Left lung (tissue), 10 donors: ENCODE results near the gene USP6NL. TPM values are rescaled to one million over a fixed set of nuclear protein-coding genes. Genes with fewer than 3 reads are reported as not detected.

ENCODE experiments used
- ATAC-seq: fragments of 200-7000 bp; cut with Tn5 transposase; one replicate; pipeline ENCODE4 v1.9.1; 2020; ENCODE audit warnings: moderate library complexity
- DNase-seq, 4 donors: peaks; one replicate each; pipeline ENCODE4 v3.0.0-alpha.2; 2013 to 2020
- H3K27ac ChIP-seq, 2 donors: fragments of 200-600 bp; sonication (generic) in 1 of 2; one replicate each; pipeline versions ENCODE4 v1.5.0 to v1.8.0; 2020 to 2021
- H3K27me3 ChIP-seq, 2 donors: fragments of 200-600 bp; sonication (generic) in 1 of 2; one replicate each; pipeline versions ENCODE4 v1.5.0 to v1.8.0; 2020 to 2021
- H3K36me3 ChIP-seq, 2 donors: fragments of 200-600 bp; sonication (generic) in 1 of 2; one replicate each; pipeline versions ENCODE4 v1.5.0 to v1.8.0; 2020 to 2021
- H3K4me1 ChIP-seq, 2 donors: fragments of 200-600 bp; one replicate each; pipeline ENCODE4 v1.8.0; 2021
- H3K4me3 ChIP-seq, 2 donors: fragments of 200-600 bp; sonication (generic) in 1 of 2; one replicate each; pipeline versions ENCODE4 v1.5.0 to v1.8.0; 2020 to 2021; ENCODE audit warnings: mild to moderate bottlenecking in 1 of 2
- H3K9me3 ChIP-seq, 2 donors: fragments of 200-600 bp; sonication (generic) in 1 of 2; one replicate each; pipeline versions ENCODE4 v1.5.0 to v1.8.0; 2020 to 2021
- CTCF ChIP-seq, 2 donors: fragments of 200-600 bp; sonication (generic) in 1 of 2; IDR thresholded peaks; one replicate each; pipeline versions ENCODE4 v1.5.0 to v1.8.0; 2021; ENCODE audit warnings: antibody characterized with exemption in 2 of 2
- intact Hi-C, 2 donors: fragments of 100-400 bp; cut with DNase I; formaldehyde crosslinking; loops; one replicate each; pipeline versions ENCODE4 v1.11.2 to v1.14.2; 2022
- polyA plus RNA-seq, 6 donors: library from polyadenylated mRNA; unstranded; fragments of 120-200 nt; gene quantifications; one replicate each; pipeline ENCODE4 v1.2.1, GENCODE V29; 2013; ENCODE audit not compliant: insufficient read length in 6 of 6
- total RNA-seq, 2 donors: library from RNA; stranded (reverse); fragmentation: NEBNext Ultra II Directional; extraction: Animal tissue kit (Norgen Biotek cat#: 25700); gene quantifications; one replicate each; pipeline ENCODE4 v1.2.1, GENCODE V29; 2021
- donor health status: DM: no; HTN: yes; CAD: no.
- donor health status: DM: no; HTN: no; CAD: no.

Gene USP6NL
- total and polyA plus RNA-seq, 8 donors, result 16.0 to 25.6 (median 24.0) TPM

DNA sequence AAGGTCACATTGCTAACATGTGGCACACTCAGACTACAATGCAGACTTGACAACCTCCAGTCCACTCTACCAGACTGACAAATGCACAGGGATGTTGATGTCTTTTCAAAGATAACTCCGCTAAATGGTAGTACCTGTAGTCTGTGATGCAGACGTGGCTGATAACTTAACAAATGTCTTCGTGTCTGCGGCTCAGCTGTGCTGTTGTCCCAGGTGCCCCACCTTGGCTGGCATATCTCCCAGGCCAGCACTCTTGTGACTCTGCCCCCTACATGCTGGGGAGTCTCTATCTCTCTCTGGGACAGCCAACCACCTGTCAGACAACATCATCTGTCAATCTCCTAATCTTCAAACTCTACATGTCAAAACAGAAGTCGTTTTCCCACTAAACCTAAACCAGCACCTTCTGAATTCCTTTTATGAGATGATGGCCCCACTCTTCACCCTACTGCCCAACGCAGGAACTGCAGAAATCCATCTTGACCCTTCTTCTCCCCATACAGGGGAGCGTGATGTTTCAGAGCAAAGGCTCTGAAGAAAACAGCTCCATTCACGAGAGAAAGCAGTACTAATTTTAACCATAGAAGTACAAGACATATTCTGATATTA is 156.4 kb downstream of the USP6NL start:
- Histone ChIP-seq H3K4me3 (no peak overlapping the region), H3K27ac (no peak overlapping the region), H3K4me1 (no peaks in the 10 kb centered on the region), H3K36me3 (no peaks in the 10 kb centered on the region), H3K9me3 (no peaks in the 10 kb centered on the region), H3K27me3 (no peaks in the 10 kb centered on the region)
- TF ChIP-seq CTCF (IDR thresholded peaks at IDR 0.05), result no peak
- DNase-seq (no peak), ATAC-seq (no peak)
- intact Hi-C loops, result no loop called here

GRCh38 chr10:11454160-11454559 is 157.3 kb downstream of the USP6NL start:
- Histone ChIP-seq H3K36me3 (no peaks in the 10 kb centered on the region), H3K9me3 (no peaks in the 10 kb centered on the region), H3K4me3 (no peak overlapping the region), H3K27me3 (peaks cover 0 to 8% of the 10 kb centered on the region in 2 donors), H3K27ac (no peak overlapping the region), H3K4me1 (no peaks in the 10 kb centered on the region)
- intact Hi-C loops, result no loop called here
- no peak for DNase-seq
- no peak for TF ChIP-seq CTCF (IDR thresholded peaks at IDR 0.05)
- no peak for ATAC-seq

- no peak for DNase-seq
- H3K4me1 ChIP-seq, result no peaks in the 10 kb centered on the region
These were observed 159.7 kb downstream of the USP6NL start for GRCh38 chr10:11451640-11452260.

DNA sequence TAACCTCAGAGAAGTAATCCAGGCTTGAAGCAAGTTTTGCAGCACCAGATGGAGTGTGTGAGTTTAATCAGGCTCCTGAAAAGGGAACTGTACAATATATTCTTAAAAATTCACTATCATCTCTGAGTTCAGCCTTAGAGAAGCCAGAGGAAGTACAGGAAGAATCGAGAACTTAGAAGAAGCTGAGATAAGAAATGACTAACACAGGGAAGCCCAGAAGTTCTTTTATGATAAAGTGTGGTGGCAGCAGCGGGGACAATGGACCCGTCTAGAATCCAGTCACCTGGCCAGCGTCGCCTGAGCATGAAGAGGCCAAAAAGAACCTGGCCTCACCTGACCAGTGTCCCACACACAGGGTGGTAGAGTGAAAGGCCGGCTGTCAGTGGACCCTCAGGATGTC is 161.0 kb downstream of the USP6NL start:
- ATAC-seq (no peak), DNase-seq (no peak)
- Histone ChIP-seq H3K4me1 (no peaks in the 10 kb centered on the region), H3K27ac (no peak overlapping the region), H3K4me3 (no peak overlapping the region), H3K9me3 (no peaks in the 10 kb centered on the region), H3K36me3 (no peaks in the 10 kb centered on the region), H3K27me3 (peaks cover 3 to 41% of the 10 kb centered on the region in 2 donors)
- TF ChIP-seq CTCF (IDR thresholded peaks at IDR 0.05), result no peak
- intact Hi-C loops, result no loop called here

More at GRCh38 chr10:11451640-11452260, 159.7 kb downstream of the USP6NL start:
- TF ChIP-seq CTCF (IDR thresholded peaks at IDR 0.05), result no peak
- Histone ChIP-seq H3K9me3 (no peaks in the 10 kb centered on the region), H3K36me3 (no peaks in the 10 kb centered on the region), H3K27me3 (peaks cover 3 to 33% of the 10 kb centered on the region in 2 donors), H3K27ac (no peak overlapping the region), H3K4me3 (no peak overlapping the region)
- intact Hi-C loops, result no loop called here
- no peak for ATAC-seq

- intact Hi-C loops, result no loop called here
- Histone ChIP-seq H3K36me3 (no peaks in the 10 kb centered on the region), H3K27me3 (peaks cover 3 to 47% of the 10 kb centered on the region in 2 donors), H3K4me1 (no peaks in the 10 kb centered on the region), H3K27ac (no peak overlapping the region), H3K4me3 (no peak overlapping the region), H3K9me3 (no peaks in the 10 kb centered on the region)
- DNase-seq (no peak), ATAC-seq (no peak)
- no peak for TF ChIP-seq CTCF (IDR thresholded peaks at IDR 0.05)
These were observed 161.7 kb downstream of the USP6NL start for GRCh38 chr10:11449761-11450160.
